Measurements from ENCODE around the gene ARAP2.

- TF ChIP-seq CTCF (IDR thresholded peaks at IDR 0.05; ENCODE audit: borderline replicate concordance, extremely low read depth, low read length, poor library complexity, severe bottlenecking), result no peak
- no peak for TF ChIP-seq EZH2 (IDR thresholded peaks at IDR 0.05; ENCODE audit: borderline replicate concordance, low read depth, low read length, severe bottlenecking)
Observed at GRCh38 chr4:36029951-36030350, 214.4 kb downstream of the ARAP2 start.

Data from DND-41 (cell line).